Activated CD4-positive, alpha-beta T cell treated with anti-CD3 and anti-CD28 coated beads, Interleukin-2, amount 10 ng/mL, durations not matched to agents 7 days and 5 days (primary cell): ENCODE data around the gene PEX5L. TPM values are rescaled to one million over a fixed set of nuclear protein-coding genes. Genes with fewer than 3 reads are reported as not detected.

Experiments
- CTCF ChIA-PET: fragments of 350-600 bp; sonication (Branson Sonifier 250); formaldehyde crosslinking; loops from one replicate; lab custom pipeline; 2021; ENCODE audit warnings: antibody characterized with exemption; lab: Charles Lee
- POLR2A ChIA-PET: fragments of 350-600 bp; sonication (Branson Sonifier 250); formaldehyde crosslinking; loops from one replicate; lab custom pipeline; 2021; ENCODE audit warnings: antibody characterized with exemption; lab: Charles Lee
- DNase-seq: peaks from one replicate; pipeline ENCODE4 v3.0.0-alpha.2; 2020
- H3K27ac Mint-ChIP-seq: one replicate; pipeline ENCODE4 v1.8.0; 2021; ENCODE audit warnings: mild to moderate bottlenecking, moderate library complexity, mixed read lengths
- H3K27me3 Mint-ChIP-seq: one replicate; pipeline ENCODE4 v1.8.0; 2021; ENCODE audit warnings: mixed read lengths
- H3K36me3 Mint-ChIP-seq: one replicate; pipeline ENCODE4 v1.8.0; 2021; ENCODE audit warnings: low read depth, mixed read lengths
- H3K4me1 Mint-ChIP-seq: one replicate; pipeline ENCODE4 v1.8.0; 2021; ENCODE audit warnings: mixed read lengths
- H3K4me3 Mint-ChIP-seq: one replicate; pipeline ENCODE4 v1.8.0; 2021; ENCODE audit warnings: mild to moderate bottlenecking, moderate library complexity, mixed read lengths
- H3K9me3 Mint-ChIP-seq: one replicate; pipeline ENCODE4 v1.8.0; 2021; ENCODE audit warnings: mixed read lengths
- total RNA-seq, 2 experiments: library from RNA; stranded (reverse); gene quantifications; one replicate each; pipeline ENCODE4 v1.2.3, GENCODE V29; 2021

The PEX5L gene
- total RNA-seq, 2 experiments from 2014 or later, result 0.04 TPM; not detected in 1

- peaks cover 15% of the 10 kb centered on the region for H3K4me1 Mint-ChIP-seq
- ChIA-PET CTCF (interaction anchor here (1.1 to 2.1 kb wide), 2 partner anchors 11 to 33 kb away, joined by 4 read pairs; no protein-coding TSS in a partner anchor), POLR2A (no interaction called here)
- H3K9me3 Mint-ChIP-seq, result peaks cover 3% of the 10 kb centered on the region
- no peak overlapping the region for H3K27ac Mint-ChIP-seq
- DNase-seq, result no peak
- peaks cover 28% of the 10 kb centered on the region for H3K27me3 Mint-ChIP-seq
- H3K36me3 Mint-ChIP-seq, result no peaks in the 10 kb centered on the region
- no peak overlapping the region for H3K4me3 Mint-ChIP-seq
Measured at GRCh38 chr3:179961703-179962078, 75.0 kb downstream of the PEX5L start.

GRCh38 chr3:179961071-179961702, 75.5 kb downstream of the PEX5L start:
- ChIA-PET POLR2A (no interaction called here), CTCF (interaction anchor here (1.4 to 2.1 kb wide), 2 partner anchors 13 to 32 kb away, joined by 3 to 4 read pairs; no protein-coding TSS in a partner anchor)
- H3K4me3 Mint-ChIP-seq, result no peak overlapping the region
- H3K36me3 Mint-ChIP-seq, result no peaks in the 10 kb centered on the region
- peaks cover 20% of the 10 kb centered on the region for H3K4me1 Mint-ChIP-seq
- DNase-seq, result no peak
- no peak overlapping the region for H3K27ac Mint-ChIP-seq
- peaks cover 3% of the 10 kb centered on the region for H3K9me3 Mint-ChIP-seq
- peaks cover 28% of the 10 kb centered on the region for H3K27me3 Mint-ChIP-seq

GRCh38 chr3:179958759-179959158, 78.0 kb downstream of the PEX5L start:
- DNase-seq, result no peak
- no peaks in the 10 kb centered on the region for H3K36me3 Mint-ChIP-seq
- CTCF ChIA-PET, result interaction anchor here (0.6 kb wide), 2 partner anchors 856 to 1327 kb away, joined by 3 to 4 read pairs; no protein-coding TSS in a partner anchor
- H3K27ac Mint-ChIP-seq, result no peak overlapping the region
- H3K27me3 Mint-ChIP-seq, result peaks cover 24% of the 10 kb centered on the region
- POLR2A ChIA-PET, result no interaction called here
- peaks cover 30% of the 10 kb centered on the region for H3K4me1 Mint-ChIP-seq
- H3K4me3 Mint-ChIP-seq, result no peak overlapping the region
- H3K9me3 Mint-ChIP-seq, result peaks cover 3% of the 10 kb centered on the region

GRCh38 chr3:179958143-179958542, 78.6 kb downstream of the PEX5L start:
- ChIA-PET POLR2A (no interaction called here), CTCF (no interaction called here)
- no peak for DNase-seq
- no peak overlapping the region for H3K27ac Mint-ChIP-seq
- H3K4me1 Mint-ChIP-seq, result peaks cover 30% of the 10 kb centered on the region
- H3K9me3 Mint-ChIP-seq, result peaks cover 4% of the 10 kb centered on the region
- H3K36me3 Mint-ChIP-seq, result no peaks in the 10 kb centered on the region
- peaks cover 25% of the 10 kb centered on the region for H3K27me3 Mint-ChIP-seq
- H3K4me3 Mint-ChIP-seq, result no peak overlapping the region

- H3K36me3 Mint-ChIP-seq, result no peaks in the 10 kb centered on the region
- peaks cover 4% of the 10 kb centered on the region for H3K9me3 Mint-ChIP-seq
- ChIA-PET POLR2A (no interaction called here), CTCF (no interaction called here)
- DNase-seq, result no peak
- peaks cover 21% of the 10 kb centered on the region for H3K27me3 Mint-ChIP-seq
- H3K4me3 Mint-ChIP-seq, result no peak overlapping the region
- peaks cover 30% of the 10 kb centered on the region for H3K4me1 Mint-ChIP-seq
- H3K27ac Mint-ChIP-seq, result no peak overlapping the region
Measured at GRCh38 chr3:179957264-179957845, 79.4 kb downstream of the PEX5L start.

- peaks cover 4% of the 10 kb centered on the region for H3K9me3 Mint-ChIP-seq
- POLR2A ChIA-PET, result no interaction called here
- DNase-seq, result peak; percentile 65
- H3K36me3 Mint-ChIP-seq, result no peaks in the 10 kb centered on the region
- peaks cover 30% of the 10 kb centered on the region for H3K4me1 Mint-ChIP-seq
- CTCF ChIA-PET, result interaction anchor here (0.6 to 1.1 kb wide), 2 partner anchors 9 to 395 kb away, joined by 3 read pairs; no protein-coding TSS in a partner anchor
- H3K27ac Mint-ChIP-seq, result no peak overlapping the region
- H3K27me3 Mint-ChIP-seq, result peaks cover 23% of the 10 kb centered on the region
- no peak overlapping the region for H3K4me3 Mint-ChIP-seq
Measured at GRCh38 chr3:179956416-179956830, 80.3 kb downstream of the PEX5L start.

- POLR2A ChIA-PET, result no interaction called here
- H3K36me3 Mint-ChIP-seq, result no peaks in the 10 kb centered on the region
- no peak for DNase-seq
- peaks cover 21% of the 10 kb centered on the region for H3K27me3 Mint-ChIP-seq
- CTCF ChIA-PET, result interaction anchor here (0.6 to 1.1 kb wide), 2 partner anchors 9 to 394 kb away, joined by 3 read pairs; no protein-coding TSS in a partner anchor
- peaks cover 4% of the 10 kb centered on the region for H3K9me3 Mint-ChIP-seq
- H3K4me3 Mint-ChIP-seq, result no peak overlapping the region
- H3K4me1 Mint-ChIP-seq, result peaks cover 25% of the 10 kb centered on the region
- no peak overlapping the region for H3K27ac Mint-ChIP-seq
Measured at GRCh38 chr3:179955809-179956208, 80.9 kb downstream of the PEX5L start.

- POLR2A ChIA-PET, result interaction anchor here (0.6 kb wide), 1 partner anchor 16 kb away, joined by 6 read pairs; no protein-coding TSS in a partner anchor
- Mint-ChIP-seq H3K27me3 (peaks cover 26% of the 10 kb centered on the region), H3K4me3 (no peak overlapping the region), H3K27ac (no peak overlapping the region), H3K4me1 (peaks cover 25% of the 10 kb centered on the region), H3K9me3 (peaks cover 4% of the 10 kb centered on the region), H3K36me3 (no peaks in the 10 kb centered on the region)
- no peak for DNase-seq
- CTCF ChIA-PET, result interaction anchor here (1.1 kb wide), 1 partner anchor 11 kb away, joined by 3 read pairs; no protein-coding TSS in a partner anchor
Measured at GRCh38 chr3:179955286-179955685, 81.5 kb downstream of the PEX5L start.

- DNase-seq, result no peak
- ChIA-PET POLR2A (no interaction called here), CTCF (interaction anchor here (0.6 to 1.4 kb wide), 4 partner anchors 9 to 1413 kb away, joined by 3 to 6 read pairs (median 3); no protein-coding TSS in a partner anchor)
- Mint-ChIP-seq H3K36me3 (no peaks in the 10 kb centered on the region), H3K4me1 (peaks cover 25% of the 10 kb centered on the region), H3K4me3 (no peak overlapping the region), H3K27ac (no peak overlapping the region), H3K27me3 (peaks cover 26% of the 10 kb centered on the region), H3K9me3 (peaks cover 2% of the 10 kb centered on the region)
Measured at GRCh38 chr3:179953993-179954870, 82.5 kb downstream of the PEX5L start.

- Mint-ChIP-seq H3K4me3 (no peak overlapping the region), H3K36me3 (no peaks in the 10 kb centered on the region), H3K27ac (no peak overlapping the region), H3K4me1 (peaks cover 6% of the 10 kb centered on the region), H3K9me3 (peaks cover 2% of the 10 kb centered on the region), H3K27me3 (peaks cover 23% of the 10 kb centered on the region)
- CTCF ChIA-PET, result no interaction called here
- POLR2A ChIA-PET, result no interaction called here
- DNase-seq, result no peak
Measured at GRCh38 chr3:179950840-179951239, 85.9 kb downstream of the PEX5L start.

- POLR2A ChIA-PET, result no interaction called here
- no peak for DNase-seq
- Mint-ChIP-seq H3K9me3 (peaks cover 2% of the 10 kb centered on the region), H3K36me3 (no peaks in the 10 kb centered on the region), H3K4me1 (peaks cover 5% of the 10 kb centered on the region), H3K27me3 (peaks cover 23% of the 10 kb centered on the region), H3K4me3 (no peak overlapping the region), H3K27ac (no peak overlapping the region)
- CTCF ChIA-PET, result no interaction called here
Measured at GRCh38 chr3:179949869-179950268, 86.9 kb downstream of the PEX5L start.

GRCh38 chr3:179949412-179949811, 87.3 kb downstream of the PEX5L start:
- CTCF ChIA-PET, result no interaction called here
- no peak overlapping the region for H3K4me3 Mint-ChIP-seq
- POLR2A ChIA-PET, result no interaction called here
- no peaks in the 10 kb centered on the region for H3K36me3 Mint-ChIP-seq
- H3K9me3 Mint-ChIP-seq, result peaks cover 2% of the 10 kb centered on the region
- H3K27ac Mint-ChIP-seq, result no peak overlapping the region
- no peak for DNase-seq
- H3K27me3 Mint-ChIP-seq, result peaks cover 28% of the 10 kb centered on the region
- peaks cover 3% of the 10 kb centered on the region for H3K4me1 Mint-ChIP-seq
